H9 (cell line): Measurements from ENCODE around the gene UBAC1. TPM values are rescaled to one million over a fixed set of nuclear protein-coding genes. Genes with fewer than 3 reads are reported as not detected.

Experiments used
- DNase-seq: peaks from one replicate; pipeline ENCODE4 v3.0.0-alpha.2; 2017
- H2AFZ ChIP-seq: one replicate; pipeline ENCODE4 v1.6.1; 2013; ENCODE audit warnings: mild to moderate bottlenecking, low read length, control low read depth, moderate library complexity
- H2AK5ac ChIP-seq: 2 replicates; pipeline ENCODE4 v1.6.1; 2013; ENCODE audit warnings: low read length, control low read depth, mixed read lengths; ENCODE audit not compliant: insufficient read length
- H2BK120ac ChIP-seq: one replicate; pipeline ENCODE4 v1.6.1; 2013; ENCODE audit warnings: low read depth, mild to moderate bottlenecking, low read length, control low read depth, inconsistent platforms; ENCODE audit not compliant: poor library complexity, severe bottlenecking
- H2BK12ac ChIP-seq: 2 replicates; pipeline ENCODE4 v1.6.1; 2013; ENCODE audit warnings: low read length, control low read depth, mixed read lengths, low read depth; ENCODE audit not compliant: insufficient read length
- H2BK15ac ChIP-seq: 2 replicates; pipeline ENCODE4 v1.6.1; 2013; ENCODE audit warnings: low read depth, low read length, control low read depth
- H2BK20ac ChIP-seq: one replicate; pipeline ENCODE4 v1.6.1; 2013; ENCODE audit warnings: low read depth, mild to moderate bottlenecking, low read length, control low read depth, inconsistent platforms; ENCODE audit not compliant: poor library complexity, severe bottlenecking
- H2BK5ac ChIP-seq: 2 replicates; pipeline ENCODE4 v1.6.1; 2013; ENCODE audit warnings: low read length, control low read depth, mixed read lengths; ENCODE audit not compliant: insufficient read length
- H3K14ac ChIP-seq: 2 replicates; pipeline ENCODE4 v1.6.1; 2013; ENCODE audit warnings: low read length, control low read depth; ENCODE audit not compliant: insufficient read depth
- H3K18ac ChIP-seq: 2 replicates; pipeline ENCODE4 v1.6.1; 2013; ENCODE audit warnings: low read depth, mild to moderate bottlenecking, mixed read lengths, low read length, control low read depth; ENCODE audit not compliant: insufficient read length
- H3K23ac ChIP-seq: 2 replicates; pipeline ENCODE4 v1.6.1; 2013; ENCODE audit warnings: low read length, control low read depth, mixed read lengths, low read depth; ENCODE audit not compliant: insufficient read length
- H3K23me2 ChIP-seq: 2 replicates; pipeline ENCODE4 v1.6.1; 2013; ENCODE audit warnings: low read depth, mild to moderate bottlenecking, mixed read lengths, low read length, control low read depth; ENCODE audit not compliant: insufficient read length, poor library complexity, severe bottlenecking
- H3K27ac ChIP-seq: 2 replicates; pipeline ENCODE4 v1.5.1; 2013; ENCODE audit warnings: low read length, control low read depth, mixed read lengths, low read depth; ENCODE audit not compliant: insufficient read length
- H3K27me3 ChIP-seq: 2 replicates; pipeline ENCODE4 v1.6.1; 2013; ENCODE audit warnings: low read length, control low read depth, inconsistent platforms; ENCODE audit not compliant: insufficient read depth
- H3K4ac ChIP-seq: 2 replicates; pipeline ENCODE4 v1.6.1; 2013; ENCODE audit warnings: low read depth, mild to moderate bottlenecking, control low read depth, inconsistent platforms, low read length, moderate library complexity
- H3K4me1 ChIP-seq: 2 replicates; pipeline ENCODE4 v1.6.1; 2013; ENCODE audit warnings: low read length, control low read depth, inconsistent platforms; ENCODE audit not compliant: insufficient read depth
- H3K4me2 ChIP-seq: 2 replicates; pipeline ENCODE4 v1.6.1; 2013; ENCODE audit warnings: low read length, control low read depth, mixed read lengths; ENCODE audit not compliant: insufficient read length, insufficient read depth
- H3K56ac ChIP-seq: 2 replicates; pipeline ENCODE4 v1.6.1; 2013; ENCODE audit warnings: low read depth, mild to moderate bottlenecking, mixed read lengths, low read length, control low read depth; ENCODE audit not compliant: insufficient read length
- H3K79me1 ChIP-seq: 2 replicates; pipeline ENCODE4 v1.6.1; 2013; ENCODE audit warnings: low read depth, mild to moderate bottlenecking, moderate library complexity, low read length, control low read depth, inconsistent platforms; ENCODE audit not compliant: insufficient read depth, poor library complexity, severe bottlenecking
- H3K79me2 ChIP-seq: 2 replicates; pipeline ENCODE4 v1.6.1; 2013; ENCODE audit warnings: low read length, control low read depth, inconsistent platforms; ENCODE audit not compliant: insufficient read depth
- H3K9ac ChIP-seq: 2 replicates; pipeline ENCODE4 v1.6.1; 2013; ENCODE audit warnings: low read length, control low read depth, mixed read lengths; ENCODE audit not compliant: insufficient read length; ENCODE audit errors: extremely low read depth
- H3K9me3 ChIP-seq: one replicate; pipeline ENCODE4 v1.6.1; 2013; ENCODE audit warnings: low read depth, low read length, inconsistent platforms; ENCODE audit not compliant: control insufficient read depth
- H3T11ph ChIP-seq: one replicate; pipeline ENCODE4 v1.6.1; 2013; ENCODE audit warnings: mild to moderate bottlenecking, low read length, control low read depth, inconsistent platforms
- H4K20me1 ChIP-seq: one replicate; pipeline ENCODE4 v1.6.1; 2013; ENCODE audit not compliant: control insufficient read depth, insufficient read length, insufficient read depth
- H4K5ac ChIP-seq: 2 replicates; pipeline ENCODE4 v1.6.1; 2013; ENCODE audit warnings: low read depth, mild to moderate bottlenecking, mixed read lengths, low read length, control low read depth; ENCODE audit not compliant: insufficient read length
- H4K8ac ChIP-seq: replicated peaks from 2 replicates; pipeline ENCODE4 v1.6.1; 2013; ENCODE audit warnings: low read length, control low read depth, mixed read lengths, low read depth; ENCODE audit not compliant: insufficient read length
- H4K91ac ChIP-seq: 2 replicates; pipeline ENCODE4 v1.6.1; 2013; ENCODE audit warnings: low read depth, mild to moderate bottlenecking, moderate library complexity, mixed read lengths, low read length, control low read depth; ENCODE audit not compliant: insufficient read length
- H3K27ac Mint-ChIP-seq, 3 experiments: 2 replicates in 2 of 3; 3 replicates in 1 of 3; pipeline ENCODE4 v1.8.0; 2020 to 2021; ENCODE audit warnings: mixed read lengths in 3 of 3, mild to moderate bottlenecking in 1 of 3, moderate library complexity in 1 of 3
- H3K27me3 Mint-ChIP-seq: 2 replicates; pipeline ENCODE4 v1.8.0; 2021; ENCODE audit warnings: low read depth, mild to moderate bottlenecking, moderate library complexity, mixed read lengths
- H3K36me3 Mint-ChIP-seq, 3 experiments: 2 replicates in 2 of 3; 3 replicates in 1 of 3; pipeline ENCODE4 v1.8.0; 2020 to 2021; ENCODE audit warnings: low read depth in 3 of 3, mixed read lengths in 3 of 3; ENCODE audit not compliant: insufficient read depth in 1 of 3
- H3K4me1 Mint-ChIP-seq, 2 experiments: 2 replicates each; pipeline ENCODE4 v1.8.0; 2020; ENCODE audit warnings: mixed read lengths in 2 of 2
- H3K4me3 Mint-ChIP-seq, 2 experiments: 2 replicates in 1 of 2; 3 replicates in 1 of 2; pipeline ENCODE4 v1.8.0; 2020 to 2021; ENCODE audit warnings: mild to moderate bottlenecking in 2 of 2, mixed read lengths in 2 of 2, moderate library complexity in 1 of 2
- H3K9me3 Mint-ChIP-seq, 2 experiments: 2 replicates in 1 of 2; 3 replicates in 1 of 2; pipeline ENCODE4 v1.8.0; 2020; ENCODE audit warnings: mild to moderate bottlenecking in 2 of 2, mixed read lengths in 2 of 2, moderate library complexity in 1 of 2
- WGBS: extraction: QIAGEN DNeasy Blood & Tissue Kit; methylation state at CpG from one replicate; pipeline ENCODE4 v1.1.7; 2013; ENCODE audit warnings: missing lambda C conversion rate, low lambda C conversion rate, mixed read lengths; ENCODE audit not compliant: insufficient read length; ENCODE audit errors: extremely low coverage; 5-methylcytosine and 5-hydroxymethylcytosine counted together
- total RNA-seq: library from RNA; stranded (reverse); gene quantifications from 2 replicates; pipeline ENCODE4 v1.2.1, GENCODE V29; 2021
- TF ChIP-seq, protein P1 (sequence below): fragments of 200-600 bp; sonication (generic); conservative IDR thresholded peaks from 3 replicates; pipeline ENCODE4 v1.8.0; 2021; ENCODE audit warnings: antibody characterized with exemption, mild to moderate bottlenecking

Gene UBAC1
- total RNA-seq, 1 experiment from 2014 or later, result 47.5 TPM

DNA sequence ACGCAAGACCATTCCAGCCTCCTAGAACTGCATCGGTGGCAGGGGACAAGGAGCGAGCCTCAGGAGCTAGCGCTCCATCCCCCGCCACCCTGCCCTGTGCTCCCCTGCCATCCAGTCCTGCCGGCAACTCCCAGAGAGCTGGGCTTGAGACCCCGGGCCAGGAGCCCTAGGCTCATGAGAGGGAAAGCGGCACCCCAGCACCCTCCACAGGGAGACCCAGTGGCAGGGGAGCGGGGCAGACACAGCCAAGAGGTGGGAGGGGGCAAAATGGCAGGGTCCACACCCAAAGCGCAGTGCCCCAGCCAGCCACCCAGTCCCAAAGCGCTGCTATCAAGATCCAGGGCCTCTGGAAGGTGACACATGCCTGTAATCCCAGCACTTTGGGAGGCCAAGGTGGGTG, 12.7 kb downstream of the UBAC1 start:
- H4K5ac ChIP-seq, result no peak overlapping the region
- H3K27me3 ChIP-seq, result no peaks in the 10 kb centered on the region
- Mint-ChIP-seq H3K27ac (peak overlapping the region in 1 of 3 experiments; percentile 20; a peak in 2 of 7 replicates), H3K27me3 (no peaks in the 10 kb centered on the region), H3K4me3 (no peak overlapping the region), H3K4me1 (no peaks in the 10 kb centered on the region), H3K9me3 (no peaks in the 10 kb centered on the region), H3K36me3 (peaks cover 34 to 78% (median 78%) of the 10 kb centered on the region in 3 experiments)
- H3K9me3 ChIP-seq, result no peaks in the 10 kb centered on the region
- H4K8ac ChIP-seq, result no peak overlapping the region
- no peak overlapping the region for H3K27ac ChIP-seq
- WGBS, result no CpG with 5 or more reads among the region's 11 CpGs
- no peak overlapping the region for H2BK15ac ChIP-seq
- H2AK5ac ChIP-seq, result no peak overlapping the region
- H4K20me1 ChIP-seq, result no peaks in the 10 kb centered on the region
- DNase-seq, result no peak
- H2AFZ ChIP-seq, result no peak overlapping the region
- TF ChIP-seq, protein P1, sequence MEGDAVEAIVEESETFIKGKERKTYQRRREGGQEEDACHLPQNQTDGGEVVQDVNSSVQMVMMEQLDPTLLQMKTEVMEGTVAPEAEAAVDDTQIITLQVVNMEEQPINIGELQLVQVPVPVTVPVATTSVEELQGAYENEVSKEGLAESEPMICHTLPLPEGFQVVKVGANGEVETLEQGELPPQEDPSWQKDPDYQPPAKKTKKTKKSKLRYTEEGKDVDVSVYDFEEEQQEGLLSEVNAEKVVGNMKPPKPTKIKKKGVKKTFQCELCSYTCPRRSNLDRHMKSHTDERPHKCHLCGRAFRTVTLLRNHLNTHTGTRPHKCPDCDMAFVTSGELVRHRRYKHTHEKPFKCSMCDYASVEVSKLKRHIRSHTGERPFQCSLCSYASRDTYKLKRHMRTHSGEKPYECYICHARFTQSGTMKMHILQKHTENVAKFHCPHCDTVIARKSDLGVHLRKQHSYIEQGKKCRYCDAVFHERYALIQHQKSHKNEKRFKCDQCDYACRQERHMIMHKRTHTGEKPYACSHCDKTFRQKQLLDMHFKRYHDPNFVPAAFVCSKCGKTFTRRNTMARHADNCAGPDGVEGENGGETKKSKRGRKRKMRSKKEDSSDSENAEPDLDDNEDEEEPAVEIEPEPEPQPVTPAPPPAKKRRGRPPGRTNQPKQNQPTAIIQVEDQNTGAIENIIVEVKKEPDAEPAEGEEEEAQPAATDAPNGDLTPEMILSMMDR, result no peak
- 0 out of 2 replicates have a peak, but pooled peaks cover 1% of the 10 kb centered on the region for H3K79me2 ChIP-seq
- no peak overlapping the region for H3K4ac ChIP-seq
- no peak overlapping the region for H2BK5ac ChIP-seq
- no peak overlapping the region for H3T11ph ChIP-seq
- H3K14ac ChIP-seq, result no peak overlapping the region
- H4K91ac ChIP-seq, result no peak overlapping the region
- no peak overlapping the region for H2BK120ac ChIP-seq
- no peak overlapping the region for H3K18ac ChIP-seq
- no peak overlapping the region for H3K4me2 ChIP-seq
- H3K79me1 ChIP-seq, result no peaks in the 10 kb centered on the region
- no peak overlapping the region for H3K23ac ChIP-seq
- H3K23me2 ChIP-seq, result no peaks in the 10 kb centered on the region
- no peak overlapping the region for H3K9ac ChIP-seq
- no peaks in the 10 kb centered on the region for H3K4me1 ChIP-seq
- no peak overlapping the region for H2BK20ac ChIP-seq
- no peak overlapping the region for H2BK12ac ChIP-seq
- no peak overlapping the region for H3K56ac ChIP-seq
